ENCODE measurements around the gene ZNF423.

The ZNF423 gene

DNA sequence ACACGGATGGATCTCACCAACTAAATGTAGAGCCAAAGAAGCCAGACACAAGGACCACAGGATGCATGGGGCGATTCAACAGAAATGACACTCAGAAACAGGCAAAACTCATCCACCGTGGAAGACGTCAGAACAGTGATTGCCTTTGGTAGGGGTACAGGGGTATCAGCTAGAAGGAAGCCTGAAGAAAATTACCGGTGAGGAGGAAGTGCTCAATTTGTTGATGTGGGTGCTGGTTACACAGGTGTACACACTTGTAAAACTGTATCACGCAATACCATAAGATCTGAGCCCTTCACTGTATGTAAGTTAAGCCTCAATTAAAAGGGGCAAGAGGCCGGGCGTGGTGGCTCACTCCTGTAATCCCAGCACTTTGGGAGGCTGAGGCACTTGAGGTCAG lies 256.2 kb downstream of the ZNF423 start:
- Histone ChIP-seq H3F3A (ENCODE audit: insufficient read depth, low read length) (peaks cover 19% of the 10 kb centered on the region), H3K27ac (ENCODE audit: low read length) (peak overlapping the region; percentile 97; the same call in 1 of the 2 replicates), H3K9me3 (replicated peaks; ENCODE audit: insufficient read depth, low read length) (no peaks in the 10 kb centered on the region), H3K36me3 (replicated peaks; ENCODE audit: insufficient read depth, low read length) (no peaks in the 10 kb centered on the region), H3K4me2 (ENCODE audit: low read depth, low read length) (no peak overlapping the region), H3K9me2 (replicated peaks; ENCODE audit: insufficient read depth, low read length) (no peaks in the 10 kb centered on the region), H3K4me3 (ENCODE audit: low read length) (no peak overlapping the region), H3K27me3 (replicated peaks; ENCODE audit: insufficient read depth, low read length) (no peaks in the 10 kb centered on the region), H4K20me1 (ENCODE audit: insufficient read depth, low read length) (no peaks in the 10 kb centered on the region), H2AFZ (ENCODE audit: low read length) (no peak overlapping the region), H3K79me2 (ENCODE audit: low read length) (no peaks in the 10 kb centered on the region), H3K9ac (ENCODE audit: low read length) (no peak overlapping the region), H3K4me1 (ENCODE audit: low read length) (peaks cover 41% of the 10 kb centered on the region)
- no peak for DNase-seq
- no peak for TF ChIP-seq EZH2 (optimal IDR thresholded peaks at IDR 0.05; ENCODE audit: low read depth, low read length)
- TF ChIP-seq, protein P1, sequence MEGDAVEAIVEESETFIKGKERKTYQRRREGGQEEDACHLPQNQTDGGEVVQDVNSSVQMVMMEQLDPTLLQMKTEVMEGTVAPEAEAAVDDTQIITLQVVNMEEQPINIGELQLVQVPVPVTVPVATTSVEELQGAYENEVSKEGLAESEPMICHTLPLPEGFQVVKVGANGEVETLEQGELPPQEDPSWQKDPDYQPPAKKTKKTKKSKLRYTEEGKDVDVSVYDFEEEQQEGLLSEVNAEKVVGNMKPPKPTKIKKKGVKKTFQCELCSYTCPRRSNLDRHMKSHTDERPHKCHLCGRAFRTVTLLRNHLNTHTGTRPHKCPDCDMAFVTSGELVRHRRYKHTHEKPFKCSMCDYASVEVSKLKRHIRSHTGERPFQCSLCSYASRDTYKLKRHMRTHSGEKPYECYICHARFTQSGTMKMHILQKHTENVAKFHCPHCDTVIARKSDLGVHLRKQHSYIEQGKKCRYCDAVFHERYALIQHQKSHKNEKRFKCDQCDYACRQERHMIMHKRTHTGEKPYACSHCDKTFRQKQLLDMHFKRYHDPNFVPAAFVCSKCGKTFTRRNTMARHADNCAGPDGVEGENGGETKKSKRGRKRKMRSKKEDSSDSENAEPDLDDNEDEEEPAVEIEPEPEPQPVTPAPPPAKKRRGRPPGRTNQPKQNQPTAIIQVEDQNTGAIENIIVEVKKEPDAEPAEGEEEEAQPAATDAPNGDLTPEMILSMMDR (IDR thresholded peaks at IDR 0.05; ENCODE audit: low read length) = no peak
- TF ChIP-seq EZH2phosphoT487 (IDR thresholded peaks at IDR 0.05; ENCODE audit: low read length) = no peak

GRCh38 chr16:49599281-49599680 lies 256.6 kb downstream of the ZNF423 start:
- Histone ChIP-seq H4K20me1 (ENCODE audit: insufficient read depth, low read length) (no peaks in the 10 kb centered on the region), H3K4me1 (ENCODE audit: low read length) (peaks cover 41% of the 10 kb centered on the region), H3K9me3 (replicated peaks; ENCODE audit: insufficient read depth, low read length) (no peaks in the 10 kb centered on the region), H3F3A (ENCODE audit: insufficient read depth, low read length) (peaks cover 19% of the 10 kb centered on the region), H3K4me2 (ENCODE audit: low read depth, low read length) (peak overlapping the region; percentile 70), H2AFZ (ENCODE audit: low read length) (peak overlapping the region; percentile 78; the same call in 1 of the 2 replicates), H3K9ac (ENCODE audit: low read length) (peak overlapping the region; percentile 11; the same call in 1 of the 2 replicates), H3K36me3 (replicated peaks; ENCODE audit: insufficient read depth, low read length) (no peaks in the 10 kb centered on the region), H3K9me2 (replicated peaks; ENCODE audit: insufficient read depth, low read length) (no peaks in the 10 kb centered on the region), H3K27me3 (replicated peaks; ENCODE audit: insufficient read depth, low read length) (no peaks in the 10 kb centered on the region), H3K4me3 (ENCODE audit: low read length) (no peak overlapping the region), H3K79me2 (ENCODE audit: low read length) (no peaks in the 10 kb centered on the region), H3K27ac (ENCODE audit: low read length) (peak overlapping the region; percentile 97)
- no peak for DNase-seq
- TF ChIP-seq EZH2phosphoT487 (IDR thresholded peaks at IDR 0.05; ENCODE audit: low read length) (no peak), EZH2 (optimal IDR thresholded peaks at IDR 0.05; ENCODE audit: low read depth, low read length) (no peak)
- TF ChIP-seq, protein P1 (IDR thresholded peaks at IDR 0.05; ENCODE audit: low read length) = no peak

GRCh38 chr16:49598383-49599170 lies 257.3 kb downstream of the ZNF423 start:
- H3K4me1 ChIP-seq (ENCODE audit: low read length) = peaks cover 41% of the 10 kb centered on the region
- no peaks in the 10 kb centered on the region for H3K9me3 ChIP-seq (replicated peaks; ENCODE audit: insufficient read depth, low read length)
- H2AFZ ChIP-seq (ENCODE audit: low read length) = peak overlapping the region; percentile 78
- H3K79me2 ChIP-seq (ENCODE audit: low read length) = no peaks in the 10 kb centered on the region
- peak overlapping the region; percentile 70 for H3K4me2 ChIP-seq (ENCODE audit: low read depth, low read length)
- H3K9ac ChIP-seq (ENCODE audit: low read length) = peak overlapping the region; percentile 49
- H3K27me3 ChIP-seq (replicated peaks; ENCODE audit: insufficient read depth, low read length) = no peaks in the 10 kb centered on the region
- peak; percentile 88 for DNase-seq
- no peaks in the 10 kb centered on the region for H3K9me2 ChIP-seq (replicated peaks; ENCODE audit: insufficient read depth, low read length)
- no peaks in the 10 kb centered on the region for H3K36me3 ChIP-seq (replicated peaks; ENCODE audit: insufficient read depth, low read length)
- H3F3A ChIP-seq (ENCODE audit: insufficient read depth, low read length) = peaks cover 19% of the 10 kb centered on the region
- peak overlapping the region; percentile 97 for H3K27ac ChIP-seq (ENCODE audit: low read length)
- TF ChIP-seq EZH2phosphoT487 (IDR thresholded peaks at IDR 0.05; ENCODE audit: low read length) (no peak), EZH2 (optimal IDR thresholded peaks at IDR 0.05; ENCODE audit: low read depth, low read length) (no peak)
- no peaks in the 10 kb centered on the region for H4K20me1 ChIP-seq (ENCODE audit: insufficient read depth, low read length)
- H3K4me3 ChIP-seq (ENCODE audit: low read length) = peak overlapping the region; percentile 1; the same call in 1 of the 2 replicates

DNA sequence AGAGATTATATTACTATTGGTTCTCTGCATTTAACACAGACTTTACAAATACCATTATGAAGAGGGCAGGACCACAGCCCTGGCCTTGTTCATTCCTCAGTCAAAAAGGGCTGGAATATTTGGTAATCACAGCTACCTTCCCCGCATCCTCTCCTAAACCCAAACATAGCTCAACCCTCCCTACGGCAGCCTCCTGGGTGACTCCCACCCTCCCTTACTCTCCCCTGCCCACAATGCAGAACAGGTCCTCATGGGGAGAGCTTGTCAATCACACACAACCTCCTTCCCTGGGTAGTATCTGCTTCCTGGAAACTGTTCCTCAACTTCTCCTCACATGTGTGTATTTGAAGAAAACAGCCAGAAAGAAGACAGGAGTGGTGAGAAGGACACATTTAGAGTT lies 258.1 kb downstream of the ZNF423 start:
- Histone ChIP-seq H3K27me3 (replicated peaks; ENCODE audit: insufficient read depth, low read length) (no peaks in the 10 kb centered on the region), H3K4me3 (ENCODE audit: low read length) (no peak overlapping the region), H3F3A (ENCODE audit: insufficient read depth, low read length) (peaks cover 19% of the 10 kb centered on the region), H3K4me2 (ENCODE audit: low read depth, low read length) (peak overlapping the region; percentile 70; the same call in 1 of the 2 replicates), H3K9ac (ENCODE audit: low read length) (peak overlapping the region; percentile 49; the same call in 1 of the 2 replicates), H3K79me2 (ENCODE audit: low read length) (no peaks in the 10 kb centered on the region), H3K9me2 (replicated peaks; ENCODE audit: insufficient read depth, low read length) (no peaks in the 10 kb centered on the region), H3K36me3 (replicated peaks; ENCODE audit: insufficient read depth, low read length) (no peaks in the 10 kb centered on the region), H4K20me1 (ENCODE audit: insufficient read depth, low read length) (no peaks in the 10 kb centered on the region), H3K27ac (ENCODE audit: low read length) (peak overlapping the region; percentile 97), H3K4me1 (ENCODE audit: low read length) (peaks cover 41% of the 10 kb centered on the region), H2AFZ (ENCODE audit: low read length) (peak overlapping the region; percentile 78), H3K9me3 (replicated peaks; ENCODE audit: insufficient read depth, low read length) (no peaks in the 10 kb centered on the region)
- DNase-seq = no peak
- TF ChIP-seq EZH2 (optimal IDR thresholded peaks at IDR 0.05; ENCODE audit: low read depth, low read length) = no peak
- TF ChIP-seq EZH2phosphoT487 (IDR thresholded peaks at IDR 0.05; ENCODE audit: low read length) = no peak
- TF ChIP-seq, protein P1 (IDR thresholded peaks at IDR 0.05; ENCODE audit: low read length) = no peak

All from MM.1S (cell line).